HUES48 (cell line): Measurements from ENCODE around the gene PIK3R3.

Source experiments
- H3K27ac ChIP-seq: one replicate; pipeline ENCODE4 v1.7.0; 2013; ENCODE audit warnings: low read depth, low read length, inconsistent platforms
- H3K27me3 ChIP-seq: 2 replicates; pipeline ENCODE4 v1.6.1; 2013; ENCODE audit warnings: mild to moderate bottlenecking, low read length; ENCODE audit not compliant: control insufficient read depth, insufficient read depth
- H3K36me3 ChIP-seq: 2 replicates; pipeline ENCODE4 v1.6.1; 2013; ENCODE audit warnings: low read length; ENCODE audit not compliant: control insufficient read depth, insufficient read depth
- H3K4me1 ChIP-seq: 2 replicates; pipeline ENCODE4 v1.6.1; 2013; ENCODE audit warnings: mild to moderate bottlenecking, low read length; ENCODE audit not compliant: control insufficient read depth, insufficient read depth
- H3K4me3 ChIP-seq: 2 replicates; pipeline ENCODE4 v1.5.1; 2013; ENCODE audit warnings: mild to moderate bottlenecking, low read depth, low read length
- H3K9ac ChIP-seq: 2 replicates; pipeline ENCODE4 v1.6.1; 2013; ENCODE audit warnings: mild to moderate bottlenecking, low read depth, low read length, moderate library complexity
- H3K9me3 ChIP-seq: 2 replicates; pipeline ENCODE4 v1.6.1; 2013; ENCODE audit warnings: low read length; ENCODE audit not compliant: control insufficient read depth, insufficient read depth

The PIK3R3 gene

GRCh38 chr1:46132529-46133180 is at the start of gene PIK3R3:
Gene PIK3R3 (minus strand): TSS chr1:46132629. CDS start chr1:46131952, 677 bp downstream.
- Histone ChIP-seq H3K27ac (peak within 1 kb of the TSS; percentile 99), H3K27me3 (peaks cover 17% of the 10 kb centered on the region), H3K9me3 (no peaks in the 10 kb centered on the region), H3K4me3 (peak within 1 kb of the TSS; percentile 75), H3K9ac (peak within 1 kb of the TSS; percentile 98), H3K36me3 (no peaks in the 10 kb centered on the region), H3K4me1 (peaks cover 20% of the 10 kb centered on the region)

- Histone ChIP-seq H3K27ac (no peak overlapping the region), H3K9ac (no peak overlapping the region), H3K4me1 (peaks cover 4% of the 10 kb centered on the region; the same call in 1 of the 2 replicates)
These were observed 49.2 kb upstream of the PIK3R3 start for GRCh38 chr1:46181343-46182260.

GRCh38 chr1:46180082-46180616 is 47.7 kb upstream of the PIK3R3 start:
- Histone ChIP-seq H3K9ac (no peak overlapping the region), H3K4me3 (no peak overlapping the region), H3K9me3 (no peaks in the 10 kb centered on the region), H3K27ac (no peak overlapping the region), H3K4me1 (peaks cover 4% of the 10 kb centered on the region; the same call in 1 of the 2 replicates), H3K36me3 (no peaks in the 10 kb centered on the region), H3K27me3 (peaks cover 11% of the 10 kb centered on the region)

More at GRCh38 chr1:46181343-46182260, 49.2 kb upstream of the PIK3R3 start:
- Histone ChIP-seq H3K36me3 (no peaks in the 10 kb centered on the region), H3K4me3 (no peak overlapping the region), H3K27me3 (peaks cover 11% of the 10 kb centered on the region), H3K9me3 (no peaks in the 10 kb centered on the region)

- no peaks in the 10 kb centered on the region for H3K36me3 ChIP-seq
- H3K27ac ChIP-seq = no peak overlapping the region
- H3K9ac ChIP-seq = no peak overlapping the region
- H3K4me3 ChIP-seq = no peak overlapping the region
- H3K9me3 ChIP-seq = no peaks in the 10 kb centered on the region
- H3K4me1 ChIP-seq = peaks cover 8% of the 10 kb centered on the region; the same call in 1 of the 2 replicates
- H3K27me3 ChIP-seq = peaks cover 11% of the 10 kb centered on the region
These were observed 47.0 kb upstream of the PIK3R3 start for GRCh38 chr1:46179138-46180081.

GRCh38 chr1:46176211-46176865 is 43.9 kb upstream of the PIK3R3 start, which contains the start of gene P3R3URF:
Gene P3R3URF (minus strand): TSS chr1:46176488. CDS start chr1:46176471, 17 bp downstream.
- no peak within 1 kb of the TSS for H3K9ac ChIP-seq
- H3K27me3 ChIP-seq = peaks cover 6% of the 10 kb centered on the region; the same call in 1 of the 2 replicates
- no peak within 1 kb of the TSS for H3K4me3 ChIP-seq
- H3K9me3 ChIP-seq = no peaks in the 10 kb centered on the region
- H3K4me1 ChIP-seq = peaks cover 20% of the 10 kb centered on the region; the same call in 1 of the 2 replicates
- no peak within 1 kb of the TSS for H3K27ac ChIP-seq
- no peaks in the 10 kb centered on the region for H3K36me3 ChIP-seq

GRCh38 chr1:46175243-46175642 is 42.8 kb upstream of the PIK3R3 start:
- no peak overlapping the region for H3K4me3 ChIP-seq
- no peaks in the 10 kb centered on the region; the same call in 1 of the 2 replicates for H3K27me3 ChIP-seq
- no peaks in the 10 kb centered on the region for H3K9me3 ChIP-seq
- H3K36me3 ChIP-seq = no peaks in the 10 kb centered on the region
- no peak overlapping the region for H3K27ac ChIP-seq
- no peak overlapping the region for H3K9ac ChIP-seq
- H3K4me1 ChIP-seq = peaks cover 21% of the 10 kb centered on the region; the same call in 1 of the 2 replicates

GRCh38 chr1:46174448-46175231 is 42.2 kb upstream of the PIK3R3 start, which contains the start of gene TSPAN1:
Gene TSPAN1 (plus strand): TSS chr1:46175087. CDS start chr1:46181108, 6,021 bp downstream.
- H3K27me3 ChIP-seq = no peaks in the 10 kb centered on the region; the same call in 1 of the 2 replicates
- no peaks in the 10 kb centered on the region for H3K36me3 ChIP-seq
- H3K4me1 ChIP-seq = peaks cover 17% of the 10 kb centered on the region; the same call in 1 of the 2 replicates
- H3K9ac ChIP-seq = no peak within 1 kb of the TSS
- no peaks in the 10 kb centered on the region for H3K9me3 ChIP-seq
- H3K27ac ChIP-seq = no peak within 1 kb of the TSS
- no peak within 1 kb of the TSS for H3K4me3 ChIP-seq

GRCh38 chr1:46173361-46173856 is 41.0 kb upstream of the PIK3R3 start:
- Histone ChIP-seq H3K9me3 (no peaks in the 10 kb centered on the region), H3K27ac (no peak overlapping the region), H3K4me3 (no peak overlapping the region), H3K9ac (no peak overlapping the region), H3K4me1 (peaks cover 17% of the 10 kb centered on the region; the same call in 1 of the 2 replicates), H3K27me3 (no peaks in the 10 kb centered on the region; the same call in 1 of the 2 replicates), H3K36me3 (no peaks in the 10 kb centered on the region)

- Histone ChIP-seq H3K27me3 (peaks cover 2% of the 10 kb centered on the region; the same call in 1 of the 2 replicates), H3K4me1 (peaks cover 18% of the 10 kb centered on the region; the same call in 1 of the 2 replicates), H3K9ac (no peak overlapping the region), H3K4me3 (no peak overlapping the region), H3K36me3 (no peaks in the 10 kb centered on the region), H3K27ac (no peak overlapping the region), H3K9me3 (no peaks in the 10 kb centered on the region)
These were observed 39.9 kb upstream of the PIK3R3 start for GRCh38 chr1:46172321-46172720.
